CD4-positive, alpha-beta T cell treated with Interleukin-15 for 4 hours (primary cell): ENCODE measurements around the gene TFIP11.
A peak's percentile ranks its signal among the peaks of the same experiment; 100 is the strongest.

Source experiments
- DNase-seq: peaks from one replicate; pipeline ENCODE4 v3.0.0-alpha.2; 2020; ENCODE audit warnings: low spot score

TFIP11 gene

DNA sequence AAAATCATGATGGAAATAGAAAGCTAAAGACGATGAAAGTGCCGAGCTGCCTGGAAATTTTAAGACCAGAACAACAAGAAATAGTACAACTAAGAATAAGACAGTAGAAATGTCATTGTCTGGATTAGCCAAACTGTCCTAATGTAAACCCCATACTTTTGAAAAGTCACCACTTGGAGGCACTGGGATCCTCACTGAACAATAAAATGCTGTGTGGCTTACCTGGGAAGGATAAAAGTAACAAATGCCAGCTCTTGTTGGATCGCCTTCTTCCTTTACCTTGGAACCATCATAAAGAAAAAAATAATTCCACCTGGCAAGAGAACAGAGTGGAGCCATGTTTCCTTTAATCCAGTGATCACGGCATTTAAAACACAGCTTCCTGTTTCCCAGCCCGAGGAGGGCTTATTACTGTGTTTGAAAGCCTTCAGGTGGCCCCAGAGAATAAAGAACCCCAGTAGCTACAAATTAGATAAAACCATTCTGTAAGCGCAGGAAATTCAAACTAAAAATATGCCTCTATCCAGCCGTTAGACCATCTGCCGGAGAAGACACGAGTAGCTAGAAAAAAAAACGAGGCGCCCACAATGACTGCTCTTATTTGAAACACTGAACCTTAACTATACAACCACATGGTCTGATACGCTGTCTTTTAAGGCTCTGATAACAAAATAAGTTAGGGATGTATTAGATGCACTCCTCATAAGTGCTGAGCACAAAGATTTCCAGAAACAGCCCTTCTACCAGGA, 33.1 kb downstream of the TFIP11 start:
- DNase-seq: no peak

- no peak for DNase-seq
These were observed 34.9 kb downstream of the TFIP11 start for GRCh38 chr22:26477341-26477731.

- no peak for DNase-seq
These were observed 35.5 kb downstream of the TFIP11 start for GRCh38 chr22:26476705-26477340.

DNA sequence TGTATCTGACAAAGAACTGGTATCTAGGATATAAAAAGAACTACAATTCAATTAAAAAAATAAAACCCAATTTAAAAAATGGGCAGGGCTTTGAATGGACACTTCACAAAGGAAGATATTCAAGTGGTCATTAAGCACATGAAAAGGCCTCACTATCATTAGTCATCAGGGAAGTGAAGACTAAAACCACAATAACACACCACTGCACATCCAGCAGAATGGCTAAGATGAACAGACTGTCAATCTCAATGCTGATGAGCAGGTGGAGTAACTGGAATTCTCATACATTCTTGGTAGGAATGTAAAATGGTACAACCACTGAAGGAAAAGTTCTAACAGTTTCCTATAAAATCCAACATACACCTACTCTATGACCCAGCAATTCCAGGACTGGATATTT, 37.6 kb downstream of the TFIP11 start:
- DNase-seq: no peak

GRCh38 chr22:26471522-26471921, 40.8 kb downstream of the TFIP11 start:
- no peak for DNase-seq

- DNase-seq: no peak
These were observed 41.5 kb downstream of the TFIP11 start for GRCh38 chr22:26470807-26471206.

- DNase-seq: no peak
These were observed 46.1 kb downstream of the TFIP11 start for GRCh38 chr22:26466196-26466595.

GRCh38 chr22:26464312-26464711, 48.0 kb downstream of the TFIP11 start:
- DNase-seq: no peak

DNA sequence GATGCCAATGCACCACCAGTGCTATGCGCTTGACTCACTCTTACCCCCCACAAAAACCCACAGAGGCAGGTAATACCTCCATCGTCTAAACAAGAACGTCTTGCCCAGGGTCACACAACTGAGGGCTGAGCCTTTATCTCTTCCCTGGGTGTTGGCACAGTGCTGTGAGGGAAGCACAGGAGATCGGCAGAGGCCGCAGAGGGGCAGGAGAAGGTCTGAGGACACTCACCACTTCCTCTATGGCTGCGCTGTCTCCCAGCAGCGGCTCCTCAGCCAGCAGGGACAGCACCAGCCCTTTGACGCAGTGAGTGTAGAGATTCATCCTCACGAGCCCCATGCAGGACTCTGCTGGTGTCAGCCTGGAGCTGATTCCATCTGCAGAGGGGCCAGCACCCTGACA, 48.6 kb downstream of the TFIP11 start:
- DNase-seq: no peak

GRCh38 chr22:26463101-26463661, 49.1 kb downstream of the TFIP11 start:
- no peak for DNase-seq

DNA sequence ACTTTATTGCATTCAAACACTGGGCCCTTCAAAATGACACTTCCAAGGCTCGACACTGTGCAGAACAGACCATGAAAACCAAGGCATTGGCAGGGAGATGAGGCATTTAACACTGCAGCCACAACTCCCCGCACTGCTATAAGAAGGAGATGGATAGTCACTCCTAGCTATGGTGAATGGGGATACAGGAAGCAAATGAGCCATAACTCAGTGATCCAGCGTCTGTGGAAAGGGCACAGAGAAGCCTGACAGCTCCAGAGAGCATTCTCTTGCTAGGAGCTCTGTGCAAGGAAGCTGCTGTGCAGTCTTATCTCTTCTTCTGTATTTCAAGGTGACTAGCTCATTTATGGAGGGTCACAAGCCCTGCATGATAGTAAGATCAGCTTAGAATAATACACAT, 49.6 kb downstream of the TFIP11 start:
- DNase-seq: no peak

GRCh38 chr22:26462051-26462450, 50.2 kb downstream of the TFIP11 start:
- no peak for DNase-seq

DNA sequence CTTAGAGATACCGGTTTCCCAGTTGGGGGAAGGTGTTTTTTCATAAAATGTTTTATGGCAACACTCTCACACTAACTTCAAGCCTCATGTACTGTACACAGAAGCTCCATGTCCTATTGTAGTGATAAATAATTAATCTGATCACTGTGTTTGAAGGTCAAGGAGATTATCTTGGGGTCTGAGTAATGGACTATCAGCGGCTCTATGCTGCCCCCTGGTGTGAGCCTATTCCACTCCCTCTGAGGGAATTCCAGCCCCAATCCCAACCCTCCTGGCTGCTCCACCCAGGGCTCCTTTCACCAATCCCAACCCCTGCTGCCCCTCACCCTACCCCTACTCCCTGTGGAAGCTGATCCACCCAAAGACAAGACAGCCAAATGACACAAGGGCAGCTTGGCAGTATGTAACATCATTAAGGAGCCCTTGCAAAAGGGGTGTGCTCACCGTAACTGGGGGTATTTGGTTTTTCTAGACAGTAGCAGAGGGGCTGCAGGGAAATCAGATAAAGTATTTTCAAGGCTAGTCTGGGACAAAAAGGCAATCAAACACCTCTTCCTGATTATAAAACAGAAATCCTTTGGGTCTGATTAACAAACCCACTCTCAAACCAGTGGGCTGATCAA, 51.0 kb downstream of the TFIP11 start:
- peak; percentile 36 for DNase-seq

- DNase-seq: no peak
These were observed 52.1 kb downstream of the TFIP11 start for GRCh38 chr22:26460202-26460601.

- no peak for DNase-seq
These were observed 54.5 kb downstream of the TFIP11 start for GRCh38 chr22:26457661-26458272.

GRCh38 chr22:26453812-26454500, 58.3 kb downstream of the TFIP11 start:
- DNase-seq: no peak

DNA sequence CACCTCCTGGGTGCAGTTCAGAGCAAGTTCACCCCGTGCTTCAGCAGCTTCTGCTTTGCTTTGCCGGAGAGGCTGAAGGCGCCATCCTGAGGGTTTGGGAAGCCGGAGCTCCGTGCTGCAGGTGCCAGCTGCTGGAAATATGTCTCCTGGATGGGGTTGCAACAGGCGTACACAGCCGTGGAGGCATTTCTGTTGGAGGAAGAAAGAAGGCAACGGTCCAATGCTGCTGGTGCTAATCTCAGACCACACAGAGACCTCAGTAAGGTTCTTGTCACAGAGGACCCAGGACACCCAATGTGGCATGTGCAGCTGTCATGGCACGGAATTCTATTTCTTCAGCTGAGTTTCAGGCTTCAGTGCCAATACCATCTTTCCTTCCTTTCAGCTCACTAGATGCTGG, 59.1 kb downstream of the TFIP11 start:
- DNase-seq: no peak

- DNase-seq: no peak
These were observed 59.8 kb downstream of the TFIP11 start for GRCh38 chr22:26452236-26453016.

GRCh38 chr22:26450453-26451185, 61.7 kb downstream of the TFIP11 start:
- no peak for DNase-seq

DNA sequence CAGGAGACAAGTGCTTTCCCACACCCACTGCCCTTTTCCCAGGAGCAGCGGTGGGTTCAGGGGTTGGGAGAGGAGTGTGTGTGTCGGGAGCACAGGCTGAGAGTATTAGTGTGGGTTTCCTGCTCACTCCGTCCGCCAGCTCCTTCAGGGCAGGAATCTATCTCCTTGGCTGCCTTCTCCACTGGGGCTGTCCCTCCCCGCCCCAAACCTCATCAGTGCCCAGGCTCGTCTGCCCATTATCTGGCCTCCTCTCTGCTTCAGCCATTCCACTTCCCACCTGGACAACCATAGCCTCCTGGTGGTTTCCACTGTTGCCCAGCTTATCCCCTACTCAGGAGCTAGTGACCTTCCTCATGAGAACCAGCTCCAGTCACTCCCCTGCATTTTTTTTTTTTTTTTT, 63.3 kb downstream of the TFIP11 start:
- no peak for DNase-seq

GRCh38 chr22:26448334-26448733, 63.9 kb downstream of the TFIP11 start:
- no peak for DNase-seq
